HG03520 (cell line): Measurements from ENCODE around the gene ATP1A3.

Experiments
- ATAC-seq: cut with Tn5 transposase; IDR thresholded peaks from one replicate; pipeline ENCODE4 v1.9.1; 2021; ENCODE audit warnings: mild to moderate bottlenecking, moderate library complexity; ENCODE audit not compliant: unreplicated experiment

The ATP1A3 gene

DNA sequence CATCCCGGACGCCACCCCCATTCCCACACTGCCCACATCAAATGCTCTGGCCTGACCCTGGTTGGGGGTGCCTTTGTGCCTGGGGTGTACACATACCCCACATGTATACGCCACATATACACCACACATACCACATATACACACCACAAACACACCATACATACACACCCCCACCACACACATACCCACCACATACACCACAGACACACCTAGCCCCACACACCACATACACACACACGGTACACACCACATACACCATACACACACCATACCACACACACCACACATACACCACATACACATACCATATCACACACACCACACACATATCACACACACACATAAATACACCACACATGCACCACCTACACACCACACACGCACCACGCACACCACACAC, 75.9 kb downstream of the ATP1A3 start:
- no peak for ATAC-seq

DNA sequence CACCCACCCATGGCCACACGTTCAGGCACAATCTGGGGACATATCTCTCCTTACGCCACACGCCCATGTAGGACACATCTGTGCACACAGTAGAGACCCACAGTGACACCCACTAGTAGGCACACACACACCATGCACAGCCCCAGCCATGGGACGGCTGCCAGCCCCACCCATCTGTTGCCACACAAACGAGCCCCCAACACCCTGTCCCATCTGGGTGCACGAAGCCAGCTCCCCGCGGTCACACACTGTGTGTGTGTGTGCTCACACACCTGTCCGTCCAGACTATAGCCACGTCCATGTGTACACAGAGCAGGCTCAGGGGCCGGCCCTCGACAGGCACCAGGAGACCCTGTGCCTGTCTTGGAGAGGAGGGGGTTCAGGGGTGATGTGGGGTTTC, 76.4 kb downstream of the ATP1A3 start:
- no peak for ATAC-seq
